Brain microvascular endothelial cell (primary cell): Measurements from ENCODE around the gene KCNH6.

ENCODE experiments used
- DNase-seq: peaks from one replicate; pipeline ENCODE4 v3.0.0-alpha.2; 2020
- H3K27ac ChIP-seq: fragments of 250-450 bp; sonication (Bioruptor Pico); 2 replicates; pipeline ENCODE4 v1.5.1; 2020; ENCODE audit warnings: mild to moderate bottlenecking, moderate library complexity
- H3K27me3 ChIP-seq: fragments of 250-450 bp; sonication (Bioruptor Pico); replicated peaks from 2 replicates; pipeline ENCODE4 v1.5.1; 2020; ENCODE audit warnings: mild to moderate bottlenecking
- H3K36me3 ChIP-seq: fragments of 250-450 bp; sonication (Bioruptor Pico); replicated peaks from 2 replicates; pipeline ENCODE4 v1.5.1; 2020; ENCODE audit warnings: mild to moderate bottlenecking
- H3K4me3 ChIP-seq: 2 replicates; pipeline ENCODE4 v1.5.1; 2011; ENCODE audit warnings: low read depth, mild to moderate bottlenecking, control low read depth, low read length, moderate library complexity
- in situ Hi-C: cut with HindIII; loops from 2 replicates; pipeline ENCODE4 v1.10.0; 2017; ENCODE audit warnings: low sequenced_read_pairs, low pct_ligation_motif_present
- TF ChIP-seq, protein P1 (sequence below): IDR thresholded peaks from 2 replicates; pipeline ENCODE4 v1.5.1; 2011; ENCODE audit warnings: low read depth, mild to moderate bottlenecking, moderate library complexity, low read length, control low read depth, inconsistent platforms; ENCODE audit errors: missing control alignments

Gene KCNH6

DNA sequence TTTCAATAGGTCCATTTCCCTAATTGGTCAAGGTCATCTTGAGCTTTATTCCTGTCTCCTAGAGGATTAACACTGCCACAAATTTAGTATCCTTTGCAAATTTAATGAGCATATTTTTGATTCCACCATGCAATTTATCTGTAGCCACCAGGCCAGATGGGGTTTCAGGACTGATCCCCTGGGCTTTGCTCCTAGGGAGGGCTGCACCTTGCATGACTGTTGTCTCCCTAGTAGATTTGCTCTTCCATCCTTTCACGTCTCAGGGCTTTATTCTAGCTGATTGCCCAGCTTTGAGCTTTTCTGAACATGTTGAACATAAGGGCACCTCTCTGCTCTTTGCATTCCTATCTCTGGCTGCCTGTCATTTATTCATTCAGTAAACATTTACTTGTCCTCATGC, 7.7 kb upstream of the KCNH6 start:
- Histone ChIP-seq H3K27ac (no peak overlapping the region), H3K27me3 (peaks cover 2% of the 10 kb centered on the region), H3K4me3 (no peak overlapping the region), H3K36me3 (no peaks in the 10 kb centered on the region)
- DNase-seq = no peak
- in situ Hi-C loops = no loop called here
- TF ChIP-seq, protein P1, sequence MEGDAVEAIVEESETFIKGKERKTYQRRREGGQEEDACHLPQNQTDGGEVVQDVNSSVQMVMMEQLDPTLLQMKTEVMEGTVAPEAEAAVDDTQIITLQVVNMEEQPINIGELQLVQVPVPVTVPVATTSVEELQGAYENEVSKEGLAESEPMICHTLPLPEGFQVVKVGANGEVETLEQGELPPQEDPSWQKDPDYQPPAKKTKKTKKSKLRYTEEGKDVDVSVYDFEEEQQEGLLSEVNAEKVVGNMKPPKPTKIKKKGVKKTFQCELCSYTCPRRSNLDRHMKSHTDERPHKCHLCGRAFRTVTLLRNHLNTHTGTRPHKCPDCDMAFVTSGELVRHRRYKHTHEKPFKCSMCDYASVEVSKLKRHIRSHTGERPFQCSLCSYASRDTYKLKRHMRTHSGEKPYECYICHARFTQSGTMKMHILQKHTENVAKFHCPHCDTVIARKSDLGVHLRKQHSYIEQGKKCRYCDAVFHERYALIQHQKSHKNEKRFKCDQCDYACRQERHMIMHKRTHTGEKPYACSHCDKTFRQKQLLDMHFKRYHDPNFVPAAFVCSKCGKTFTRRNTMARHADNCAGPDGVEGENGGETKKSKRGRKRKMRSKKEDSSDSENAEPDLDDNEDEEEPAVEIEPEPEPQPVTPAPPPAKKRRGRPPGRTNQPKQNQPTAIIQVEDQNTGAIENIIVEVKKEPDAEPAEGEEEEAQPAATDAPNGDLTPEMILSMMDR = no peak

- H3K36me3 ChIP-seq = no peaks in the 10 kb centered on the region
- no peak overlapping the region for H3K4me3 ChIP-seq
- DNase-seq = peak; percentile 43
- in situ Hi-C loops = no loop called here
- TF ChIP-seq, protein P1 = no peak
- no peak overlapping the region for H3K27ac ChIP-seq
- peaks cover 2% of the 10 kb centered on the region for H3K27me3 ChIP-seq
These were observed 6.0 kb upstream of the KCNH6 start for GRCh38 chr17:63516910-63517824.

DNA sequence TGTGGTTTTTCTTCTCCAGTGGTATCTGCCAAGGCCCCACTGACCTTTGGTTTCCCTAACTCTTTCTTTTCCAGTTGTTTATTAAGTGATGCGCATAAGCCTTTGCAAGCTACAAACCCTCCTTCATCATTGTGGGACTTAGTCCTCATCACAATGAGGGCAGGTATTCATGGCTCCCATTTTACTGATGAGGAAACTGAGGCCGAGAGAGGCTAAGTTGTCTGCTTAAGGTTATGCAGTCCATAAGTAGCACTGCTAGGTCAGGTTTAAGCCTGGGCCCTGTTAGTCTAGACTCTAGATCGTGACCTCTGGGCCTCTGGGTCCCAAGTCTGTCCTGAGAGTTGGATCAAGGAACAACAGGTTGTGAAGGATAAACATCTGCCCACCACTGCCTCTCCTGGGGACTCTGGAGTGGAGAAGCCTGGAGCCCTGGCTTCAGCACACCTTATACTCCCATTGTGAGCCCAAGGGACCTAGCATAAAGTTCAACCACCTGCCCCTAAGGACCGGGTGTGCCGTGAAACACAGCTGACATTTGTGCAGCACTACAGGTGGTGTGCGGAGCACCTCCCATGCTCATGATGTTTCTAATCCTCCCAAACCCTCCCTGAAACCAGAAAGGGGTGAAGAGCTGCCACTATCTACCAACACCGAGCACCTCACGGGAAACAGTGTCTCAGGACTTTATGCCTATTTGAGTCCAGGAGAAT, 5.2 kb upstream of the KCNH6 start:
- Histone ChIP-seq H3K27me3 (peaks cover 2% of the 10 kb centered on the region), H3K27ac (no peak overlapping the region), H3K4me3 (no peak overlapping the region), H3K36me3 (no peaks in the 10 kb centered on the region)
- in situ Hi-C loops = no loop called here
- no peak for DNase-seq
- TF ChIP-seq, protein P1 = no peak

- in situ Hi-C loops = no loop called here
- TF ChIP-seq, protein P1 = no peak
These were observed 3.9 kb upstream of the KCNH6 start for GRCh38 chr17:63519116-63519881.

GRCh38 chr17:63519972-63520882, 2.9 kb upstream of the KCNH6 start:
- in situ Hi-C loops = no loop called here
- TF ChIP-seq, protein P1 = no peak
- DNase-seq = no peak
- Histone ChIP-seq H3K27me3 (peaks cover 7% of the 10 kb centered on the region), H3K27ac (no peak overlapping the region), H3K36me3 (no peaks in the 10 kb centered on the region), H3K4me3 (no peak overlapping the region)

More at GRCh38 chr17:63519116-63519881, 3.9 kb upstream of the KCNH6 start:
- H3K36me3 ChIP-seq = no peaks in the 10 kb centered on the region
- peaks cover 4% of the 10 kb centered on the region for H3K27me3 ChIP-seq
- no peak overlapping the region for H3K4me3 ChIP-seq
- no peak for DNase-seq
- no peak overlapping the region for H3K27ac ChIP-seq
